Progenitor cell of endocrine pancreas (in vitro differentiated cells): ENCODE measurements around the gene TEX22. TPM values are rescaled to one million over a fixed set of nuclear protein-coding genes. Genes with fewer than 3 reads are reported as not detected.

Experiments used
- DNase-seq: peaks from one replicate; pipeline ENCODE4 v3.0.0; 2021; ENCODE audit warnings: low spot score; ENCODE audit not compliant: unreplicated experiment
- H3K27ac Mint-ChIP-seq: 2 replicates; pipeline ENCODE4 v1.8.0; 2021; ENCODE audit warnings: mild to moderate bottlenecking, moderate library complexity, mixed read lengths
- H3K27me3 Mint-ChIP-seq: 2 replicates; pipeline ENCODE4 v1.8.0; 2021; ENCODE audit warnings: mixed read lengths
- H3K36me3 Mint-ChIP-seq: 2 replicates; pipeline ENCODE4 v1.8.0; 2022; ENCODE audit warnings: mixed read lengths; ENCODE audit not compliant: insufficient read depth
- H3K4me1 Mint-ChIP-seq: 2 replicates; pipeline ENCODE4 v1.8.0; 2021; ENCODE audit warnings: low read depth, mixed read lengths
- H3K4me3 Mint-ChIP-seq: 2 replicates; pipeline ENCODE4 v1.8.0; 2021; ENCODE audit warnings: low read depth, mild to moderate bottlenecking, moderate library complexity, mixed read lengths
- H3K9me3 Mint-ChIP-seq: 2 replicates; pipeline ENCODE4 v1.8.0; 2021; ENCODE audit warnings: low read depth, mixed read lengths
- total RNA-seq: library from RNA; stranded (reverse); gene quantifications from 2 replicates; pipeline ENCODE4 v1.2.1, GENCODE V29; 2021
- TF ChIP-seq, protein P1 (sequence below): fragments of 200-600 bp; sonication (generic); IDR thresholded peaks from one replicate; pipeline ENCODE4 v1.5.0; 2021; ENCODE audit warnings: antibody characterized with exemption, mild to moderate bottlenecking; ENCODE audit not compliant: unreplicated experiment

TEX22 gene
- total RNA-seq, 1 donor from 2014 or later, result 2.4 TPM

DNA sequence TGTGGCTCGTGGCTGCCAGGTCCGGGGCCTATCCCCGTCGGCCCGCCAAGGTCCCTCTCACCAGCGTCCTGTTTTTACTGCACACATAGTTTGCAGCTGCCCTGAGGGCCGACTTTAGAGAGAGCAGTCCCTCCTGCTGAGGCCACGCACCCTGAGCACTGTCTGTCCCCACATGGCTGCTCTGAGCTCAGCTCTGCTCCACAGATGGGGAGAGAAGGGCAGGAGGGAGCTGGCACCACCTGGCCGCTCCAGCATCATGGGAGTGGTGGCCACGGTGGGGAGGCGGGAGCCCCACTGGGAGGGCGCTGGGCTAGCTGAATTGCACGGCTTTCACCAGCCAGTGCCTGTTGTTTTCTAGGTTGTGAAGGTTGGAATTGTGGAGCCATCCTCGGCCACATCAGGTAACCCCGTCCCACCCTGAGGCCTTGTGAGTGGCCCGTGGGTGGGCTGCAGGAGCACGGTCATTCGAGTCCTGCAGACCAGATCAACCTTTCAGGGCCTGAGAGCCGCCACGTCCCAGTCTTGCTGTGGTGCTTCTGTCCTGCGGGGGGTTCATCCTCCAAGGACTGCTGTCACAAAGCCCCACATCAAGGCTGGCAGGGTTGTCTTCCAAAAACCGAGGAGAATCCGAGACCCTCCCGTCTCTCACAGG, 7.4 kb upstream of the TEX22 start:
- H3K9me3 Mint-ChIP-seq, result no peaks in the 10 kb centered on the region
- peaks cover 3% of the 10 kb centered on the region for H3K36me3 Mint-ChIP-seq
- TF ChIP-seq, protein P1, sequence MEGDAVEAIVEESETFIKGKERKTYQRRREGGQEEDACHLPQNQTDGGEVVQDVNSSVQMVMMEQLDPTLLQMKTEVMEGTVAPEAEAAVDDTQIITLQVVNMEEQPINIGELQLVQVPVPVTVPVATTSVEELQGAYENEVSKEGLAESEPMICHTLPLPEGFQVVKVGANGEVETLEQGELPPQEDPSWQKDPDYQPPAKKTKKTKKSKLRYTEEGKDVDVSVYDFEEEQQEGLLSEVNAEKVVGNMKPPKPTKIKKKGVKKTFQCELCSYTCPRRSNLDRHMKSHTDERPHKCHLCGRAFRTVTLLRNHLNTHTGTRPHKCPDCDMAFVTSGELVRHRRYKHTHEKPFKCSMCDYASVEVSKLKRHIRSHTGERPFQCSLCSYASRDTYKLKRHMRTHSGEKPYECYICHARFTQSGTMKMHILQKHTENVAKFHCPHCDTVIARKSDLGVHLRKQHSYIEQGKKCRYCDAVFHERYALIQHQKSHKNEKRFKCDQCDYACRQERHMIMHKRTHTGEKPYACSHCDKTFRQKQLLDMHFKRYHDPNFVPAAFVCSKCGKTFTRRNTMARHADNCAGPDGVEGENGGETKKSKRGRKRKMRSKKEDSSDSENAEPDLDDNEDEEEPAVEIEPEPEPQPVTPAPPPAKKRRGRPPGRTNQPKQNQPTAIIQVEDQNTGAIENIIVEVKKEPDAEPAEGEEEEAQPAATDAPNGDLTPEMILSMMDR, result no peak
- H3K4me1 Mint-ChIP-seq, result no peaks in the 10 kb centered on the region
- no peak overlapping the region for H3K4me3 Mint-ChIP-seq
- H3K27me3 Mint-ChIP-seq, result no peaks in the 10 kb centered on the region
- DNase-seq, result no peak
- no peak overlapping the region for H3K27ac Mint-ChIP-seq

DNA sequence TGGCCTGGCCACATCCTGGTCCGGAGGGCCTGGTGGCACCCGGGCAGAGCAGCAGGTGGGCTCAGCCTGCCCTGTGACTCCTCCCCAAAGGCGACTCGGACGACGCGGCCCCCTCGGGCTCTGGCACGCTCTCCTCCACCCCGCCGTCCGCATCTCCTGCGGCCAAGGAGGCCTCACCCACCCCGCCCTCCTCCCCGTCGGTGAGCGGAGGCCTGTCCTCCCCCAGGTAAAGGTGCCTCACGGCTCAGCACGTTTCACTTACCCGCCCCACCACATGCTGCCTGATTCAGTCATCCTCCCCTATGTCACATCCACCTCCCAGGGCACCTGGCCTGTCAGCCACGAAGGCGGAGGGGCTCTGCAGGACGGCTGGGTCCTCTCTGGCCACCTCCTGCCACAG, 6.8 kb upstream of the TEX22 start:
- no peak overlapping the region for H3K4me3 Mint-ChIP-seq
- TF ChIP-seq, protein P1, result no peak
- no peak overlapping the region for H3K27ac Mint-ChIP-seq
- H3K9me3 Mint-ChIP-seq, result no peaks in the 10 kb centered on the region
- H3K36me3 Mint-ChIP-seq, result peaks cover 3% of the 10 kb centered on the region
- DNase-seq, result no peak
- no peaks in the 10 kb centered on the region for H3K27me3 Mint-ChIP-seq
- H3K4me1 Mint-ChIP-seq, result no peaks in the 10 kb centered on the region

DNA sequence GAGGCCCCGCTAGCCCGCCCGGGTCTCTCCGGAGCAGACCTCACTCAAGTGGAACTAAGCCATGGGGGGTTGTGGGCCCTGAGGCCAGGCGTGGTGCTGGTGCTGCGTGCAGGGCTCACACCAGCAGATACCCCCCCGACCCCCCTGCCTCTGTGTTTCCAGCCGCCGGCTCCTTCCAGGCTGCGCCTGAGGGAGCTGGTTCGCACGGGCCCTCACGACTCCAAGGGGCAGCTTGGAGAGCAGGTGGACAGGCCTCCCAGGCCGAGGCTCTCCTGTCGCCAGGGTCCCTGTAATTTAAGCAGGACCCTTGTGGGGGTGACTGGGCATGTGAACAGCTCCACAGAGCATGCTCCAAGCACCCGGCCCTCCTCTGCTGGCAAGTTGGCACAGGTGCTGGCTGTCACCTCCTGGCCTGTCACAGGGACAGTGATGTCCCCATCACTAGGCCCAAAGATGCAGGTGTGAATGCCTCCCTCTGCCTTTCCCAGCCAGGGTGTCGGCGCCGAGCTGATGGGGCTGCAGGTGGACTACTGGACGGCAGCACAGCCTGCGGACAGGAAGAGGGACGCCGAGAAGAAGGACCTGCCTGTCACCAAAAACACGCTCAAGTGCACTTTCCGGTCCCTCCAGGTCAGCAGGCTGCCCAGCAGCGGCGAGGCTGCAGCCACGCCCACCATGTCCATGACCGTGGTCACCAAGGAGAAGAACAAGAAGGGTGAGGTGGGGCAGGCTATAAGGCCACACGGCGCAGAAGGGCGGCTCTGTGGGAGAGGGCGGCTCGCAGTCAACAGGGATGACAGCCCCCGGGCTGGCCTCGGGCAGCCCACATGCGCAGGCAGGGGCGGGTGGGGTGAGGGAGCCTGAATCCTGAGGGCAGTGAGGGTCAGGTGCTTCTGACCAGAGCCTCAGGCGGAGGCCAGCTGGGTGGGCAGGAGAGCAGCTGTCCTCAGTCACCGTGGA, 5.9 kb upstream of the TEX22 start:
- Mint-ChIP-seq H3K4me3 (no peak overlapping the region), H3K4me1 (no peaks in the 10 kb centered on the region), H3K27me3 (no peaks in the 10 kb centered on the region), H3K36me3 (peaks cover 3% of the 10 kb centered on the region), H3K27ac (no peak overlapping the region), H3K9me3 (no peaks in the 10 kb centered on the region)
- TF ChIP-seq, protein P1, result no peak
- no peak for DNase-seq

DNA sequence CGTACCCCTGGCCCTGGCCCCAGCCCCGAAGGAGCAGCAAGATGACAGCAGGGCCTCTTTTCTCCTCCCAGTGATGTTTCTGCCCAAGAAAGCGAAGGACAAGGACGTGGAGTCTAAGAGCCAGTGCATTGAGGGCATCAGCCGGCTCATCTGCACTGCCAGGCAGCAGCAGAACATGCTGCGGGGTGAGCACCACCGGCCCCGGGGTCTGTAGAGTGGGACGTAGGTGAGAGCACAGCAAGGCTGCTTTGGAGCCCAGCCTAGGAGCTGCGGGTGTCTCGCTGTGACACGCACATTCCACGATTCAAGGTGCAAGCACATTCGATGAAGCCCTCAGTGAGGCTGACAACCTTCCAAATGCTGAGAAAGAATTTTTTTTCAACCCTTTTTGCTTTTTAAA, 5.2 kb upstream of the TEX22 start:
- TF ChIP-seq, protein P1, result no peak
- no peak for DNase-seq
- no peak overlapping the region for H3K27ac Mint-ChIP-seq
- H3K27me3 Mint-ChIP-seq, result no peaks in the 10 kb centered on the region
- no peaks in the 10 kb centered on the region for H3K4me1 Mint-ChIP-seq
- no peak overlapping the region for H3K4me3 Mint-ChIP-seq
- H3K36me3 Mint-ChIP-seq, result peaks cover 3% of the 10 kb centered on the region
- H3K9me3 Mint-ChIP-seq, result no peaks in the 10 kb centered on the region

DNA sequence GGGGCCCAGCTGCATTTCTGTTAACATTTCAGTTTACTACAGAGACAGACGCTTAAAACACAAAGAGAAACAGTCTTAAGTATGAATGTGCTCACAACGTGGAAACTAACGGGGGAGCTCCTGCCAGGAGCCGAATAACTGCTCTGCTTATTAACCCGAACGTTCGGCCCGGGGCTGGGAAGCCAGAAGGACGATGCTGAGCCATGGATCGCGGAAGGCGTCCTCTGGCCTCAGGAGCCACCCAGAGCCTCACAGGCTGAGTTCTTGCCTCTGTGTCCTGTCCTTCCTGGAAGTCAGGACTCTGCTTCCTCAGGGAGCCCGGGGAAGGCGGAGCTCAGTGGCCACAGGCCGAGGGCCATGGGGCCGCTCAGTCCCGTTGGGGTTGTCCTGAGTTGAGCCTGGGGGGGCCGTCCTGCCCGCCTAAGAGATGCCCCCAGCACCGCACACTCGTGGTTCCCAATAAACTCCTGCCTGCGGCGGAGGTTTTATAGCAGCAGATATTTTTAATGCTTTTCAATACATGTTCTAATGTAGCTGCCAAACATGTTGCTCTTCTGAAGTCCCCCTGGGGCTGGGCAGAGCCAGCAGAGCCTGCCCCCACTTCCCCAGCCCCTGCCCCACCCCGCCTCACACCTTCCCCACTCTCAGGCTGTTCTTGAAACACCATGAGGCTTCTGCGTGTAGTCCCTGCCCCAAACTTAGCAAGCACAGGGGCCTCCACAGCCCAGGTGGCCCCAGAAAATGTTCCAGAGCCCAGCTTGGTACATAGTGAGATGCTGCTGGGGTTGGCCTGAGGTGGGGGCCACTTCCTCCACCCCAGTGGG, 3.4 kb upstream of the TEX22 start:
- no peak overlapping the region for H3K4me3 Mint-ChIP-seq
- TF ChIP-seq, protein P1, result no peak
- H3K9me3 Mint-ChIP-seq, result no peaks in the 10 kb centered on the region
- H3K36me3 Mint-ChIP-seq, result peaks cover 8% of the 10 kb centered on the region
- H3K27ac Mint-ChIP-seq, result no peak overlapping the region
- H3K4me1 Mint-ChIP-seq, result peaks cover 2% of the 10 kb centered on the region
- no peaks in the 10 kb centered on the region for H3K27me3 Mint-ChIP-seq
- no peak for DNase-seq
